ENCODE measurements around the gene MYL5. TPM values are rescaled to one million over a fixed set of nuclear protein-coding genes. Genes with fewer than 3 reads are reported as not detected.

The MYL5 gene
- total and polyA plus RNA-seq, 4 donors: 2.4 to 5.0 (median 4.7) TPM

DNA sequence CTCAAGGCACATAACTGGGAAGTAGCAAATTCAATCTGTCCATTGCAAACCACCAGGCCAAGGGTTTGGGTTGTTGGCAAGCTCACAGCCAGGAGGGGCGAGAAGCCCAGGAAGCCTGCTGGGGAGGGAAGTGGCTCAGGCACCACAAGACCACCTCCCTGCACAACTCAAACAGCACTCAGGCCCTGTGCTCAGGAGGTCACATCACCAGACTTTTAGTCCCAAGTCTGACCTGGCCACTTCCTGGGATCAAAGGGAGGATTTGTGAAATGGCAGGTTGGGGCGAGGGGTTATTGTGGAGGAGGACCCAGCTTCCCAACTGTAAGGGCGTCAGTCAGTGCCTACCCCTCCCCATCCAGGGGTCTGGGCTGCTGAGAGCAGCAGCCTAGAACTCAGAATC is 2.6 kb upstream of the MYL5 start (continued):
- TF ChIP-seq JUND (IDR thresholded peaks at IDR 0.05) (no peak), RXRA (IDR thresholded peaks at IDR 0.05) (no peak)

DNA sequence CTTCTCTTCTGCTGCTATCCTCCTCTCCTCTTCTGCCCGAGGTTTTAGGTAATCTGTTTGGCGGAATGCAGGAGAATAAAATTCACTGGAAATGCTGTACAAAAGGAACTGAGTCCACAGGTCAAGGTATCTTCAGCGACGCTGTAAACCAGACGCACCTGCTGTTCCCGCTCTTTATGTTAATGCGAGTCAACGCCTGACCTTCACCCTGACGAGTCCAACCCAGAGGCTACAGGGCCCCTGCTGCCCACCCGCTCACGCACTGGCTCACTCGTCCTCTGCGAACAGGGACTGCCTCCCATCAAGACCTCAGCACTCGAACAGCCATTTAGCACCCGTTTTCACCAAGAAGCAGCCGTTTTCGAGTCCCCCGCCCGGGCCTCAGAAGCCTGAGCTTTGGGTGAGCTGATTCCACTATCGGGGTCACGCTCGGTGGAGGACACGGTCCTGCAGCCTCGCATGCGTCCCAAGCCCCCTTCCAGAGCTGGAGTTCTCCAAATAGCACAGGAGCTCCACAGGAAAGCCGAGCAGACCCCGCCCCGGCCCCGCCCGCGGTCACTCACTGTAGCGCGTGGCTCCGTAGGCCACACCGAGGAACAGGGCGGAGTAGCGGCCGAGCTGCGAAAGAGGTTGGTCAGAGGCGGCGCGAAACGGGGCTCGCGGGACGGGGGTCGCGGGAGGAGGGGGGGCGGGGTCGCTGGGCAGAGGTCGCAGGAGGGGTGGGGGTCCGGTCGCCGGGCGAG is 822 bp upstream of the MYL5 start:
- H3K27me3 ChIP-seq (ENCODE audit: control insufficient read depth in 4 of 4, insufficient read depth in 4 of 4, low read length in 3 of 4): no peaks in the 10 kb centered on the region
- peak overlapping the region in 1 of 2 donors; percentile 19 for H3K27ac ChIP-seq (ENCODE audit: low read depth in 1 of 2, low read length in 2 of 2)
- H3K4me3 ChIP-seq (ENCODE audit: low read depth in 1 of 3, low read length in 3 of 3): peak overlapping the region; percentile 67 to 94 (median 92)
- DNase-seq (ENCODE audit: low spot score): peak; percentile 64
- no peak for TF ChIP-seq TAF1 (conservative IDR thresholded peaks at IDR 0.05)
- TF ChIP-seq FOXA2 (IDR thresholded peaks at IDR 0.05): no peak
- no peak for TF ChIP-seq FOXA1 (IDR thresholded peaks at IDR 0.05)
- no peak for TF ChIP-seq JUND (IDR thresholded peaks at IDR 0.05)
- no peak for TF ChIP-seq GABPA (IDR thresholded peaks at IDR 0.05 in 1 of 2, conservative IDR thresholded peaks at IDR 0.05 in 1 of 2)
- no peak for TF ChIP-seq NR2F2 (IDR thresholded peaks at IDR 0.05)
- TF ChIP-seq, protein P1, sequence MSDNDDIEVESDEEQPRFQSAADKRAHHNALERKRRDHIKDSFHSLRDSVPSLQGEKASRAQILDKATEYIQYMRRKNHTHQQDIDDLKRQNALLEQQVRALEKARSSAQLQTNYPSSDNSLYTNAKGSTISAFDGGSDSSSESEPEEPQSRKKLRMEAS (IDR thresholded peaks at IDR 0.05): no peak
- TF ChIP-seq HNF4G (IDR thresholded peaks at IDR 0.05): no peak
- TF ChIP-seq RXRA (IDR thresholded peaks at IDR 0.05): no peak
- H3K4me1 ChIP-seq (ENCODE audit: control insufficient read depth in 4 of 4, insufficient read depth in 4 of 4, low read length in 3 of 4): peaks cover 8 to 19% (median 15%) of the 10 kb centered on the region in 4 donors
- H3K9me3 ChIP-seq (ENCODE audit: control insufficient read depth in 4 of 4, low read length in 3 of 4): no peaks in the 10 kb centered on the region
- H3K36me3 ChIP-seq (ENCODE audit: control insufficient read depth in 4 of 4, insufficient read depth in 3 of 4, low read depth in 1 of 4, low read length in 3 of 4): peaks cover 5 to 18% (median 14%) of the 10 kb centered on the region in 4 donors
- H3K9ac ChIP-seq (ENCODE audit: low read depth in 1 of 2, low read length in 2 of 2): peak overlapping the region in 1 of 2 donors; percentile 56
- WGBS: 7% methylated on average over 54 of the region's 55 CpGs

DNA sequence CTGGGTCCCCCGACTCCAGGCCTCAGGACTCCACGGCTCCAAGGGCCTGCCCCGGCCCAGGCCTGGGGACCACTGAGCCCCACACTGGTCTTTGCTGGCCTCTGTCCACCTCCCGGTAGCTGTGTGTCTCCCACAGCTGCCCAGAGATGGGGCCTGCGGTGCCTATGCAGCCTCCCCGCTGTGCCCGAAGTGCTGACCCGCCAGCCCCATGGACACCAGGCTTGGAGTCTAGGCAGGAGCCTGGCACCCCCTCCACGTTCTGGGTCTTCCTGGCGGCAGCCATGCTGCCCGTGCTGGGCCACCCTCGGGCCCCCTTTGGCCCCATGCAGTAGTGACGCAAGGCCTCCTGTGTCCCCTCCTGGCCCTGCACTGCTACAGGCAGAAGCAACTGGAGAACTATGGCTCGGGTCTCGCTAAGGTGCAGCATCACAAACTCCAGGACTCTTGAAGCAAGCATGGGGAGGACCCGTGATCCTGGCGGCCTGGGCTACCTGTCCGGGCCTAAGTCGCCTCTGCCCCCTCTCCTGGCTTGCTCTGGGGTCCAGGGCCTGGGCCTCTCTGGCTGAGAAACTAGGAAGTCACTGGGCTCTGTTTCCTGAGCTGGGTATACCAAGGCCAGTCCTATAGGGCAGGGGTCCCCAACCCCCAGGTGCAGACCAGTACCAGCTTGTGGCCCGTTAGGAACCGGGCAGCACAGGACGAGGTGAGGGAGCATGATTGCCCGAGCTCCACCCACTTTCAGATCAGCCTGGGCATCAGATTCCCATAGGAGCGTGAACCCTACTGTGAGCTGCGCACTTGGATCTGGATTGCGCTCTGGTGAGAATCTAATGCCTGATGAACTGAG is 917 bp downstream of the MYL5 start:
- peak overlapping the region; percentile 94 to 95 for H3K27ac ChIP-seq (ENCODE audit: low read depth in 1 of 2, low read length in 2 of 2)
- 69% methylated on average over 26 of the region's 26 CpGs for WGBS

More for the DNA sequence above, 917 bp downstream of the MYL5 start:
- peaks cover 5 to 18% (median 14%) of the 10 kb centered on the region in 4 donors for H3K36me3 ChIP-seq (ENCODE audit: control insufficient read depth in 4 of 4, insufficient read depth in 3 of 4, low read depth in 1 of 4, low read length in 3 of 4)
- H3K4me1 ChIP-seq (ENCODE audit: control insufficient read depth in 4 of 4, insufficient read depth in 4 of 4, low read length in 3 of 4): peaks cover 8 to 19% (median 16%) of the 10 kb centered on the region in 4 donors
- no peak for TF ChIP-seq FOXA1 (IDR thresholded peaks at IDR 0.05)
- TF ChIP-seq HNF4A (conservative IDR thresholded peaks at IDR 0.05): no peak
- TF ChIP-seq SP1 (IDR thresholded peaks at IDR 0.05): no peak
- TF ChIP-seq NR2F2 (IDR thresholded peaks at IDR 0.05): no peak
- no peak for TF ChIP-seq RAD21 (IDR thresholded peaks at IDR 0.05)
- TF ChIP-seq EGR1 (IDR thresholded peaks at IDR 0.05; ENCODE audit: low read depth in 2 of 2): no peak
- no peak for TF ChIP-seq JUND (IDR thresholded peaks at IDR 0.05)
- TF ChIP-seq, protein P1 (IDR thresholded peaks at IDR 0.05): no peak
- TF ChIP-seq, protein P2, sequence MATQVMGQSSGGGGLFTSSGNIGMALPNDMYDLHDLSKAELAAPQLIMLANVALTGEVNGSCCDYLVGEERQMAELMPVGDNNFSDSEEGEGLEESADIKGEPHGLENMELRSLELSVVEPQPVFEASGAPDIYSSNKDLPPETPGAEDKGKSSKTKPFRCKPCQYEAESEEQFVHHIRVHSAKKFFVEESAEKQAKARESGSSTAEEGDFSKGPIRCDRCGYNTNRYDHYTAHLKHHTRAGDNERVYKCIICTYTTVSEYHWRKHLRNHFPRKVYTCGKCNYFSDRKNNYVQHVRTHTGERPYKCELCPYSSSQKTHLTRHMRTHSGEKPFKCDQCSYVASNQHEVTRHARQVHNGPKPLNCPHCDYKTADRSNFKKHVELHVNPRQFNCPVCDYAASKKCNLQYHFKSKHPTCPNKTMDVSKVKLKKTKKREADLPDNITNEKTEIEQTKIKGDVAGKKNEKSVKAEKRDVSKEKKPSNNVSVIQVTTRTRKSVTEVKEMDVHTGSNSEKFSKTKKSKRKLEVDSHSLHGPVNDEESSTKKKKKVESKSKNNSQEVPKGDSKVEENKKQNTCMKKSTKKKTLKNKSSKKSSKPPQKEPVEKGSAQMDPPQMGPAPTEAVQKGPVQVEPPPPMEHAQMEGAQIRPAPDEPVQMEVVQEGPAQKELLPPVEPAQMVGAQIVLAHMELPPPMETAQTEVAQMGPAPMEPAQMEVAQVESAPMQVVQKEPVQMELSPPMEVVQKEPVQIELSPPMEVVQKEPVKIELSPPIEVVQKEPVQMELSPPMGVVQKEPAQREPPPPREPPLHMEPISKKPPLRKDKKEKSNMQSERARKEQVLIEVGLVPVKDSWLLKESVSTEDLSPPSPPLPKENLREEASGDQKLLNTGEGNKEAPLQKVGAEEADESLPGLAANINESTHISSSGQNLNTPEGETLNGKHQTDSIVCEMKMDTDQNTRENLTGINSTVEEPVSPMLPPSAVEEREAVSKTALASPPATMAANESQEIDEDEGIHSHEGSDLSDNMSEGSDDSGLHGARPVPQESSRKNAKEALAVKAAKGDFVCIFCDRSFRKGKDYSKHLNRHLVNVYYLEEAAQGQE (IDR thresholded peaks at IDR 0.05): no peak
- TF ChIP-seq, protein P3, sequence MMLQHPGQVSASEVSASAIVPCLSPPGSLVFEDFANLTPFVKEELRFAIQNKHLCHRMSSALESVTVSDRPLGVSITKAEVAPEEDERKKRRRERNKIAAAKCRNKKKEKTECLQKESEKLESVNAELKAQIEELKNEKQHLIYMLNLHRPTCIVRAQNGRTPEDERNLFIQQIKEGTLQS (IDR thresholded peaks at IDR 0.05): no peak
- no peak for TF ChIP-seq TAF1 (conservative IDR thresholded peaks at IDR 0.05)
- TF ChIP-seq, protein P4, sequence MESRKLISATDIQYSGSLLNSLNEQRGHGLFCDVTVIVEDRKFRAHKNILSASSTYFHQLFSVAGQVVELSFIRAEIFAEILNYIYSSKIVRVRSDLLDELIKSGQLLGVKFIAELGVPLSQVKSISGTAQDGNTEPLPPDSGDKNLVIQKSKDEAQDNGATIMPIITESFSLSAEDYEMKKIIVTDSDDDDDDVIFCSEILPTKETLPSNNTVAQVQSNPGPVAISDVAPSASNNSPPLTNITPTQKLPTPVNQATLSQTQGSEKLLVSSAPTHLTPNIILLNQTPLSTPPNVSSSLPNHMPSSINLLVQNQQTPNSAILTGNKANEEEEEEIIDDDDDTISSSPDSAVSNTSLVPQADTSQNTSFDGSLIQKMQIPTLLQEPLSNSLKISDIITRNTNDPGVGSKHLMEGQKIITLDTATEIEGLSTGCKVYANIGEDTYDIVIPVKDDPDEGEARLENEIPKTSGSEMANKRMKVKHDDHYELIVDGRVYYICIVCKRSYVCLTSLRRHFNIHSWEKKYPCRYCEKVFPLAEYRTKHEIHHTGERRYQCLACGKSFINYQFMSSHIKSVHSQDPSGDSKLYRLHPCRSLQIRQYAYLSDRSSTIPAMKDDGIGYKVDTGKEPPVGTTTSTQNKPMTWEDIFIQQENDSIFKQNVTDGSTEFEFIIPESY (IDR thresholded peaks at IDR 0.05): no peak
- no peak for TF ChIP-seq RXRA (IDR thresholded peaks at IDR 0.05)
- TF ChIP-seq, protein P5, sequence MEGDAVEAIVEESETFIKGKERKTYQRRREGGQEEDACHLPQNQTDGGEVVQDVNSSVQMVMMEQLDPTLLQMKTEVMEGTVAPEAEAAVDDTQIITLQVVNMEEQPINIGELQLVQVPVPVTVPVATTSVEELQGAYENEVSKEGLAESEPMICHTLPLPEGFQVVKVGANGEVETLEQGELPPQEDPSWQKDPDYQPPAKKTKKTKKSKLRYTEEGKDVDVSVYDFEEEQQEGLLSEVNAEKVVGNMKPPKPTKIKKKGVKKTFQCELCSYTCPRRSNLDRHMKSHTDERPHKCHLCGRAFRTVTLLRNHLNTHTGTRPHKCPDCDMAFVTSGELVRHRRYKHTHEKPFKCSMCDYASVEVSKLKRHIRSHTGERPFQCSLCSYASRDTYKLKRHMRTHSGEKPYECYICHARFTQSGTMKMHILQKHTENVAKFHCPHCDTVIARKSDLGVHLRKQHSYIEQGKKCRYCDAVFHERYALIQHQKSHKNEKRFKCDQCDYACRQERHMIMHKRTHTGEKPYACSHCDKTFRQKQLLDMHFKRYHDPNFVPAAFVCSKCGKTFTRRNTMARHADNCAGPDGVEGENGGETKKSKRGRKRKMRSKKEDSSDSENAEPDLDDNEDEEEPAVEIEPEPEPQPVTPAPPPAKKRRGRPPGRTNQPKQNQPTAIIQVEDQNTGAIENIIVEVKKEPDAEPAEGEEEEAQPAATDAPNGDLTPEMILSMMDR (IDR thresholded peaks at IDR 0.05; ENCODE audit: low read depth, low read length, missing input control): no peak
- TF ChIP-seq HNF4G (IDR thresholded peaks at IDR 0.05): no peak
- no peak for TF ChIP-seq YY1 (IDR thresholded peaks at IDR 0.05)
- TF ChIP-seq FOXA2 (IDR thresholded peaks at IDR 0.05): no peak
- H3K9me3 ChIP-seq (ENCODE audit: control insufficient read depth in 4 of 4, low read length in 3 of 4): no peaks in the 10 kb centered on the region
- H3K27me3 ChIP-seq (ENCODE audit: control insufficient read depth in 4 of 4, insufficient read depth in 4 of 4, low read length in 3 of 4): no peaks in the 10 kb centered on the region
- no peak for DNase-seq (ENCODE audit: low spot score)
- H3K4me3 ChIP-seq (ENCODE audit: low read depth in 1 of 3, low read length in 3 of 3): peak overlapping the region; percentile 90 to 94 (median 92)
- H3K9ac ChIP-seq (ENCODE audit: low read depth in 1 of 2, low read length in 2 of 2): peak overlapping the region; percentile 70 to 96

Data from liver (tissue), 9 donors.